Iris pigment epithelial cell (primary cell): ENCODE measurements around the gene PF4V1.
A peak's percentile ranks its signal among the peaks of the same experiment; 100 is the strongest.

Source experiments
- DNase-seq: peaks from one replicate; pipeline ENCODE4 v3.0.0-alpha.2; 2011; ENCODE audit warnings: low read depth

Gene PF4V1

DNA sequence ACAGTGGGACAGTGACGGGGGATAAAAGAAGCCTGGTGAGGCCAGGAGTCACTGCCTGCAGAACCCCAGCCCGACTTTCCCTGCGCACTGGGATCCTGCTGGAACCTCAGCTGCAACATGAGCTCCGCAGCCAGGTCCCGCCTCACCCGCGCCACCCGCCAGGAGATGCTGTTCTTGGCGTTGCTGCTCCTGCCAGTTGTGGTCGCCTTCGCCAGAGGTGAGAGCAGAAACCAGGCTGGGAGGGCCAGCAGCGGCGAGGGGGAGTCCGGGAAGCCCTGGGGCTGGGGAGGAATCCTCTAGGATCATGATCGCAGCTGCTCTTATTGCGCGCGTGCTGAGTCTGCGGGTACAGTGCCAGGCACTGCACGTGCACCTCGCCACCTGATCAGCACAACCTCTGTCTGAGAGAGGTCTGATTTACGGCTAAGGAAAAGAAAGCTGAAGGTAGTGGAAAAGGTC lies at the start of gene PF4V1:
TSS of gene PF4V1 (plus strand) at position 51 of the 459 bp plus-strand sequence. CDS start at position 118, 67 bp downstream.
- DNase-seq: no peak

- no peak for DNase-seq
These were observed 42.9 kb upstream of the PF4V1 start for GRCh38 chr4:73810191-73810590.

DNA sequence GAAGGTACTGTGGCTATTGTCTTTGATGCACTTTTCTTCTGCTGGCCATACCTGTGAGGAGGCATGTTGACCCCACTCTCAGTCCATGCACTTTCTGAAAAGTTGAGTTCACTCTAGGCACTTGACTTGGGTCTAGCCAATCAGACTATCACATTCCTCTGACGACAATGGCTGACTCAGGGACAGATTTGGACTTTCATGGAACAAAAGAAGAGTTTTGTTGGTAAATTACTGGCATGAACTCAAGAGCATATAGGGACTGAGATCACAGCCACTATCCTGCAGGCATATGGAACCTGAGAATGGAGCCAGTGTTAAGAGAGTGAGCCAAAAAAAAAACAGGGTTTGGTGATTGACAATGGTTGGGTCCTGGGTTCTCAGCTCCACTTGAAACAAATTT lies 41.3 kb upstream of the PF4V1 start:
- DNase-seq: no peak

DNA sequence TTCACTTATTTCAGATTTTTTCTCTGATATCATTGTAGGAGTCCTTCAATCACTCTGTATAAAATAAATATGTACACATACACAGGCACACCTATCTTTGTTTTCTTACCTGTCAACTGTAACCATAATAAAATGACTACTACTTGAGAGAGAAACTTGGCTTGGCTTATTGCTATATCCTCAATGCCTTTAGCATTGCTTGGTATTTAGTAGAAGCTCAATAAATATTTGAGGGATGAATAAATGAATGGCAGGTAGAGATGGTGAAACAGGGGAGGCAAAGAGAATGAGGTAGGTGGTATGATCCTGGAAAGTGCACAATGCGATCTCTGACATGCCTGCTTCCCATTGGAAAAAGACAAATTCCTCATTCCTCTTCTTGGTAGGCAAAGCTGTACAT lies 38.4 kb upstream of the PF4V1 start:
- no peak for DNase-seq

- peak; percentile 72 for DNase-seq
These were observed 38.0 kb upstream of the PF4V1 start for GRCh38 chr4:73815145-73815544.

DNA sequence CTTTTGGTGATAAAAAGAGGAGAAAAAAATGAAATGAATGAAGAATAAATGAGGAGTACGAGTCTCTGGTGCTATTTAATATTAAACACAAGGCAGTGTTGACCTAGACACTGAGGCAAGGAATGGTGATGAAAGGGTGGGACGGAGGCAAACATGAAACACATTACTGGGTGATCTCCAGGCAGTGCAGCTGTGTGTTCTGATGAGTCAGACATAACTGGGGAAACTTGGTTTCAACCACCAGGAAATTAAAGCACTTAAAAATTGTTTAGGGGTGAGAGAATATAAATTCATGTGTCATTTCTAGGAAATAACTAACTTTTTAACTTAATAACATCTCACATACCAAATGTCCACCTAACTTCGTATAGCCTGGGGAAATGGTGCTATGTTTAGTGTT lies 36.3 kb upstream of the PF4V1 start:
- peak; percentile 97 for DNase-seq

GRCh38 chr4:73817341-73817740 lies 35.8 kb upstream of the PF4V1 start:
- no peak for DNase-seq

- DNase-seq: no peak
These were observed 31.8 kb upstream of the PF4V1 start for GRCh38 chr4:73821325-73821724.

- DNase-seq: peak; percentile 33
These were observed 30.7 kb upstream of the PF4V1 start for GRCh38 chr4:73822389-73822788.

DNA sequence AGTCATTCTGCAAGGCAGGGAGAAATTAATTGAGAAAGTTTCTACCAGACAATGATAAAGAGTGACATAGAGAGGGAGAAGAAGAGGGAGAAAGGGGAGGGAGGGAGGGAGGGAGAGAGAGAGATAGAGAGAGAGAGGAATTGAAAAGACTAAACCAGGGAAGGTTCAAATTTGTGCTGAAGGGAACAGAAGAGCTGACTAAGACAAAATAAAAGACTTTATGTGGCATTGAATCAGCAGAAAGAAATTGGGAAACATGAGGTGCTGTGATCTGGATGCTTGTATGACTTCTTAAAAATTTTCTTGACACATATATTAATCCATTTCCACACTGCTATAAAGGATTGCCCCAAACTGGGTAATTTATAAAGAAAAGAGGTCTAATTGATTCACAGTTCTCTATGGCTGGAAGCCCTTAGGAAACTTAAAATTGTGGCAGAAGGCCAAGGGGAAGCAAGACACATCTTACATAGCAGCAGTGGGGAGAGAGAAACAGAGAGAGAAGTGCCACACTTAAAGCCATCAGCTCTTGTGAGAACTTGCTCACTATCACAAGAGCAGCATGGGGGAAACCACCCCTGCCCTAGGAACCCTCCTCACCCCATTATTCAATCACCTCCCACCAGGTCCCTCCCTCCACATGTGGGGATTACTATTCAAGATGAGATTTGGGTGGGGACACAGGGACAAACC lies 30.1 kb upstream of the PF4V1 start:
- no peak for DNase-seq

GRCh38 chr4:73823760-73824159 lies 29.3 kb upstream of the PF4V1 start:
- DNase-seq: peak; percentile 35

- peak; percentile 88 for DNase-seq
These were observed 24.1 kb upstream of the PF4V1 start for GRCh38 chr4:73828956-73829355.

GRCh38 chr4:73831569-73831968 lies 21.5 kb upstream of the PF4V1 start:
- DNase-seq: no peak

- peak; percentile 69 for DNase-seq
These were observed 20.4 kb upstream of the PF4V1 start for GRCh38 chr4:73832651-73833237.

- DNase-seq: peak; percentile 60
These were observed 16.5 kb upstream of the PF4V1 start, which contains the start of gene CXCL6 for GRCh38 chr4:73836373-73837279. Gene CXCL6 (plus strand): TSS chr4:73836678. CDS start chr4:73836751, 73 bp downstream.

DNA sequence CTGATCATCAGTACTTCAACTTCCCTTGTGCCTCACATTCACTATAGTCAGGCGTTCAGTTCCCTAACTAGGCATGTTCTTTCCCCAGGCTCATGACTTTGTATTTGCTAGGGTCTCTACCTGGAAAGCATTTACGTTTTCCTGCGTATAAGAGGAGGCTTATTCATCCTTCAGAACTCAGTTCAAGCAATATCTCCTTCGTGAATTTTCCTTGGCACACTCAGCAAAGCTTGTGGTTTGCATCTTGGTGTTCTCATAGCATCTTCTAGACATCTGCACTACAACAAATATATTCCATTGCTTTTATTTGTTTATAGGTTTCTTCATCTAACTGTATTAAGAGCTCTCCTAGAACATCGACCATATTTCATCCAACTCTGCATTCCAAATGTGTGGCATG lies 14.0 kb upstream of the PF4V1 start:
- peak; percentile 59 for DNase-seq

- no peak for DNase-seq
These were observed 13.4 kb upstream of the PF4V1 start for GRCh38 chr4:73839715-73840114.

- peak; percentile 54 for DNase-seq
These were observed 11.7 kb upstream of the PF4V1 start for GRCh38 chr4:73841243-73841925.

DNA sequence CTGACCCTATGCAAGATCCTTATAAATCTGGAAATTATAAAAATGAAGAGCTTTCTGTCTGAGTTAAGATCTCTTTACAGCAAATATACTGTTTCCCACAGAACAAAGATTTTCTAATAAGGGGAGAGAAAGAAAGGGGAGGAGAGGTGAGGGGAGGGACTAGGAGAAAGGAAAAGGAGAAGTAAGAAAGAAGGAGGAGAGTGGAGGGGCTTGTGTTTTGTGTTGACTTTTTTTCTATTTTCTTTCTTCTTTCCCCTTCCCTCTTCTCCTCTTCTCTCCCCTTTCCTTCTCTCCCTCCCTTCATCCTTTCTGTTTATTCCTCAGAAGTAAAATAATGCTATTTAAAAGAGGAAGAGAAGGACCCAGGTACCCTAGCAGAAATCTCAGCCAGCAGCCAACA lies 10.4 kb upstream of the PF4V1 start:
- no peak for DNase-seq

- peak; percentile 70 for DNase-seq
These were observed 9.7 kb upstream of the PF4V1 start for GRCh38 chr4:73843369-73843768.

GRCh38 chr4:73844345-73844744 lies 8.8 kb upstream of the PF4V1 start:
- peak; percentile 91 for DNase-seq

- DNase-seq: no peak
These were observed 8.3 kb upstream of the PF4V1 start for GRCh38 chr4:73844806-73845205.
